OCI-M2 (cell line): ENCODE data around the gene LAMA2.

Source experiments
- DNase-seq: peaks from one replicate; lab custom pipeline; 2025; ENCODE audit not compliant: unreplicated experiment; lab: John Stamatoyannopoulos, UW

The LAMA2 gene

DNA sequence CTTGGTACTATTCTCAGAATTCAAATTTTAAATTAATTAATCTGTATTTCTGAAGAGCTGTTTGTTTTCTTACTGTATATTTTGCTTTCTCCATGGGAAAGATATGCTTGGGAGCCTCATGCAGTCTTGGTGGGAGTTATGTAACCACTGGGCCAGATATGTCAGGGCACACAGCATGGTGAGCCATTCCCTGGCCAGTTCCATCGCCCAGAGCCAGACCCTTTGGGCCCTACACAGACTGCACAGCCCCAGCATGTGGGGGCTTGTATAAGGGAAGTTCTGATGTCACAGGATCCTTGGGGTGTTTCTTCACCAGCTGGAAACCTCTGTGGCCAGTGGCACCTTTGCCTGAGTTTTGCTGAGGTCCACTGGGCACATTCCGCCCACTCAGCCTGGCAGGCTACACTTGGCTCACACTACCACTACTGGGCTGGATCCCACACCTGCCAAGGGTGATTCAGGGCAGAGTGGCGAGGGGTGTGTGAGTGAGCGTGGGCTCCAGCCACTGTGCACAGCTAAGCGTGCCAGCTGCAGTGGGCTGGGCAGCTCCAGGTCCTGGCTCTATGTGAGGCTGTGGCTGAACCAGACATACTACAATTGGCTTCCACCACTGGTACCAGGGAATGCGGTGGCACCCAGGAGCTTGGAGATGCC, 533.5 kb downstream of the LAMA2 start:
- no peak for DNase-seq

DNA sequence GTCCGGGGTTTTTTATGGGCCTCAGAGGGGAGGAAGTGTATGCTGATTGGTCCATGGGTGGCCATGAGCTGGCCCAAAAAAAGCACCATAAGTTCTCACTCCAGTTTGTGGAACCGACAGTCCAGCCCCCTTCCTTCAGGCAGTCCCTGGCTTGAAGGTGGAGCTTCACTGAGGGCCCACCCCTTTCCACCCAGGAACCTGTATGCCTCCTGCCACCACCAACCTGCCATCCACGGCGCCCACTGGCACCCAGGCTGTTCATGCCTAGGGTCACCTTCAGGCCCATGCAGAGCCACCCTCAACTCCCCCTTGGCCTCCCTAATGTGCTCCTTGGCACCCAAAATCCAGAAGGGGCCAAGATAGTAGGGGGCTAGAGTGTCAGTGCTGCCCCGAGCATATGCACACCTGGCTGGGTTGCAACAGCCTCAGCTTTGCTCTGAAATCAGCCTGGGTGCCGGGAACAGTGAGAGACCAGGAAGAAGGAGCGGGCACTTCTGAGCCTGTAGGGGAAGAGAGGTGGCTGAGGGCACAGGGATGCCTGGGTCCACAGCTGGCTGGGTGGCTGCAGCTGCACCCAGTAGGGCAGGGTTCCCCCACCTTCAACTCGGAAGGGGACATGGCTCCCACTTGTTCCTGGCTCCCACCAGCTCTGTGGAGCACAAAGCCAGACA, 534.6 kb downstream of the LAMA2 start:
- no peak for DNase-seq

DNA sequence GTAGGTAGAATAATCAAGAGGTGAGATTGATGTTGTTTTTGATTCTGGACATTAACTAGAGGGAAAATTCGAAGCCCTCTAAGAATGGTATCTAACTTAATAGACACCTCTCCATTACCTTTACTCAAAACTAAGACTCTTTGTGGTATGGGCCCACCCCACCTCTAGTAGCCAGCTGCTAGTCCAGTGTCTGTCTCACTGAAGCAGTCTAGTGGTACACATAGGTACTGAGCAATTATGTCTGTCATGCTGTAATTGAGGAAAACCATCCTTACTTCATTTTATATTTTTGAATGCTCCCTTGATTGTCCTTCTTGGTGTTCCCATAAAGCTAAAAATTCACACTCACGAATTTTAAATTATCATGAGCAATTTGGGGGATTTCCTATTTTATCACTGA, 536.4 kb downstream of the LAMA2 start:
- no peak for DNase-seq

DNA sequence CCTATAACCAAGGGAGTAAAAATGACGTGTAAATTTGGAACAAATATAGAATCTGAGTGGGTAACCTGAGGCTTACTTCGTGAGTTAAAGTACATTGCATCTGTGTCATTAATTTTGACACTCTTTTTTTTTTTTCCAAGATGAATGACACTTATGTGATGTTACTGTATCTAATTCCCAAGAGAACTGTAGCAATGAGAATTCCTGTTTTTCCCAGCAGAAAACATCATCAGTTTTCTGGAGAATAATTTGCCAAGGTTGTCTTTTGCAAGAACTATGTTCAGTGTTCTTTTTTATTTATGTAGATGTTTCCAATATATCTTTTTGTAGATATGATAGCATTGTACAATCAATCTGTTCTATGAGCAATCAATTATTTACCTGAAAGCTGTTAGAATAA, 543.4 kb downstream of the LAMA2 start:
- no peak for DNase-seq

DNA sequence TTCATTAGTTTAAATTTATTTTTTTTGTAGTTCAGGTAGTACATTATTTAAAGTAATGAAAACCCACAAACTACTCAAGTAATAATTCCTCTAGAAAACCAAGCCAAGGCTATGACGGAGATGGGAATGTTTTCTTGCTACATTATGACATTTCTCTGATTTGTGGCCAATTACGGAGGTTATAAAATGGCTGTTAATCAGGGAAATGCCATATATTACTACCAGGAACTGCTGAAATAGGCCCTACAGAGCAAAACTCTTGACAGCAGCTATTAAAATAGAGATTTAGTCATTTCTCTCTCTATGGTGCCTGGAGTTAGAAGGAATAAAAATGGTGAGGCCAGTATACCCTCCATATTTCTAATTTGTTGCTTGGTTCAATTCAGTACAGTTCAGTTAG, 547.0 kb downstream of the LAMA2 start:
- no peak for DNase-seq

DNA sequence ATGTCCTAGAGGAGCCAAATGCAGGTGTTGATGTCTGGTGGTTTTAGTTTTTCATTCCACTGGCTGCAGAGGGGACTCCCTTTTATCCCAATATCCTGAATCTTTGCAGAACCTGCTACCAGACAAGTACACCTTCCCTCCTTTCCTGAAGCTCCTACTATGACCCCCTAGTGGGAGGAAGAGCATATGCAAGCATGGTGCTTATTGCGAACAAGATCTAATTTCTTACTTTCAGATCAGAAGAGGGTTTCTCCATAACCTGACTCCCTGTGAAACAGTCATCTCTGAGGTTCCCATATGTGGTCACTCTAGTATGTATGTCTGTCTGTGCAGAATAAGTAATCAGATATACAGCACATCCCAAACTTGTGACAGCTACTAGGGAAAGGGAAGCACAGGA, 549.8 kb downstream of the LAMA2 start:
- DNase-seq, result no peak

DNA sequence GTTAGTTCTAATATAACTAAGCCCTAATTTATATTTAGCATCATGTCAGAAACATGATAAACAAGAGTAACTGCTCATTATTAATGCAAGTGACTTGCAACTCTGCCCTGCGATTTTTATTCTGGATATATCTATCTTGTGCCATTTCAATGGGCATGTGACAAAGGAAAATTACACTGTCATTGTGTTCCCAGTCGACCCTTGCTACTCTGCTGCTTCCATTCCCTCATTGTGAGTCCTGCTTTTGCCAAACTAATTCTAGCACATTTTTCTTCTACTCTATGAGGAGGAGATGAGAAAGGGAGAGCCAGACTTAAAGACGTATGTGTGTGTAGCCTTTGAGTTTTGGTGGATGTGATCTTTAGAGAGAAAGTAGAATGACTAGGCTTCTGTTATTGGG, 551.2 kb downstream of the LAMA2 start:
- DNase-seq, result no peak

DNA sequence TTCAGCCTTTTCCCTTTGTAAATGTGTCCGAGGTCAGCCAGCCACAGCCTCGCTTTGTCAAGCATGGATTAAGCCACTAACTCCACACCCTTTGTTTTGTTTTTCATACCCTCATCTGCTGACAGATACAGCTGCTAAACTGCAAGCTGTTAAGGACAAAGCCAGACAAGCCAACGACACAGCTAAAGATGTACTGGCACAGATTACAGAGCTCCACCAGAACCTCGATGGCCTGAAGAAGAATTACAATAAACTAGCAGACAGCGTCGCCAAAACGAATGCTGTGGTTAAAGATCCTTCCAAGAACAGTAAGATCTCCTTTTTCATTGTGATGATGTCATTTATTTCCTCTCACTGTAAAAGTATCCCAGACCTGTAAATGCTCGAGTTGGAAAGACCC, 557.8 kb downstream of the LAMA2 start:
- peak; percentile 38 for DNase-seq

DNA sequence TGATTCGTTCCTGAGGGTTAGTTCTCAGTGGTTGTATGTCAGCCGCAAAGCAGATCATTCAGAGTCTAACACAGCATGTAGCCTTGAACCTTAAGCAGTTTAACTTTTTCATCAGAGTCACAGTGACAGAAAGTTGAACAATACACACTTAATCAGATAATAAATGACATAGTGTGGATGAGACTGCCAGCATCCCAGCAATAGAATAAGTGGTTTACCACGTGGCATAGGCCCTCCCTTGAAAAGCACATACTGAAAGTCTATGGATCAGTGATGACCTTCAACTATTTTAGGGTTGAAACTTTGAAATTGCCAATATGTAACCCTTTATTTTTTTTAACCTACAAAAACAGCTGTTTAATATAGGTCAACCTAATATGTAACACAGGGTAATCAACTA, 561.7 kb downstream of the LAMA2 start:
- DNase-seq, result no peak

DNA sequence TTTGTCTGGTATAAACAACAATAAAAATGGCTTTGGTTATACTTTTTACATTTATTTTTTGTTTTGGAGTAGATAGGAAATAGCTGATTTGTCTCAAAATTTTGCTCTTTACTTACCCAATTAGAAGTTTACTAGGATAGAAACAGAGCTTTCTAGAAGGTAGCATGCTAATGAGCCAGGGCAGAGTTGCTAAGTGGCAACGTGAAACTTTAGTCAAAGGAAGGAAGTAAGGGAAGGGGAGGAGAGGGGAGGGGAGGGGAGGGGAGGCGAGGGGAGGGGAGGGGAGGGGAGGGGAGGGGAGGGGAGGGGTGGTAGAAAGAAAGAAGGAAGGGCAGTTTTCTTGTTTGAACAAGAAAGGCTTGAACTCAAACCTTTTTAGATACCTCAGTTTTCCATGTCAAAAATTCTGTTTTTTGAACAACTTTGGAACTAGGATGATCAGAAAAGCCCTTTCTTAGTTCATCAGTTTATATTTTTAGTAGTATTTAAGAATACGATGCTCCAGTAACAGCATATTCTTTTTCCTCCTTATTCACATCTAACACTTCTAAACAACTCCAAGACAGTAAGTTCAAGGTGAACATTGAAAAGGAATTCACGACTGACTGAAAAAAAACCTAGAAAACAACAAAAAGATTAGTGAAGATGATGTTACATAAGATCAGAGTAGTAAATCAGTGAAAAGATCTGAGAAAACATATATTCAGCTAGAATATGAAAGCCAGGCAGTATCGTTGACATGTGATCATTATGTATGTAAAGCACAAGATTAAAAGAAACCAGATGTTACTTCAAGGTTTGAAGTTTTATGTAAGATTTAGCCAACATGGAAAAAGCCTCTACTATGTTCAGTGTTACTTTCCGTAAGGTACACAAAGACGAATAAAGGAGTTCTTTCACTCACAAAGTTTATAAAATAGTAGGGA, 563.6 kb downstream of the LAMA2 start:
- DNase-seq, result no peak

DNA sequence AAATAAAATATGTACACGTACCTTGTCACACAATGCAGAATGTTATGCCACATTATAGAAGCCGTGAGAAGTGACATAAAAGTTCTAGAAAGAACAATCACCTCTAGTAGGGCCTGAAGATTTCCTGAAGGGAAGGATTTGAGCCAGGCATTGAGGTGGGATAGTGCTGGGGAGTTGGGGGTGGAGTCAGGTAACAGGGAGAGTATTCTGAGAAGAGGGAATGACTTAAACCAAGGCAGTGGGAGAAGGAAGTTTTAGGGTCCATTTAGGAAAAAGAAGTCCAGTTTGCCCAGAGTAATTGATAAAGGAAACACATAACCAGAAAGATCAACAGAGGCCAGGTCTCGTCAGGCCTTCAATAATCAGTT, 564.2 kb downstream of the LAMA2 start:
- no peak for DNase-seq

DNA sequence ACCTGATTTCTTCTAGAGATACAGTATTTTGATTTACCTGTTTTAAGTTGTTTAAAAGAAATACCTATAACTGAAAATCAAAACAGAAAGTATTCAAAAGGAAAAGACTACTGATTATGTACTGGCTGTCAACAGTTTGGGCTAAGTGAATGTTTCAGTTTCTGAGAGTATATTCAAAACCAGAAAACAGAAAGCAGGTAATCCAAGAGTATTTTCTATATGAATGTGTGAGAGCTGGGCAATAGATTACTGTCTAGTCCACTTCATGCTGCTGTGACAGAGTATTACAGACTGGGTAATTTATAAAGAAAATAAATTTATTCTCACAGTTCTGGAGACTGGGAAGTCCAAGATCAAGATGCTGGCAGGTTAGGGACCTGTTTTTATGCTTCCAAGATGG, 566.0 kb downstream of the LAMA2 start:
- no peak for DNase-seq

DNA sequence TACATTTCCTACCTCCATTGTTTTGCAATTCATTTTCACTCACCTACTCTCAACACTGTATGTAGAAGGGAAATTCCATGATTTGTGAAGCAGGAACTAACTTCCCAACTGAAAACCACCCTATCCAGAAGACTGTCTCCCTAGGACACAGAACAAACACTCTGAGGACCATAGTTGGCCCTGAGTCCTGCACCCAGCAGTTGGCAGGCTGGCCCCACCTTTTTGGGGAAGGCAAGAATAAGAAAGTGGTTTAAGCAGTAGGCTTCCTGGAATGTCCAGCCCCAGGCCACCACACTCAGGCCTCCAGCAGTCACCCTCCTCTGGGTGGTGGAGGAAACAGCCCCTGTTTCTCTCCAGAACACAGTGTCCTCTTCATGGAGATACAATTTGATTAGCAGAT, 568.2 kb downstream of the LAMA2 start:
- no peak for DNase-seq

DNA sequence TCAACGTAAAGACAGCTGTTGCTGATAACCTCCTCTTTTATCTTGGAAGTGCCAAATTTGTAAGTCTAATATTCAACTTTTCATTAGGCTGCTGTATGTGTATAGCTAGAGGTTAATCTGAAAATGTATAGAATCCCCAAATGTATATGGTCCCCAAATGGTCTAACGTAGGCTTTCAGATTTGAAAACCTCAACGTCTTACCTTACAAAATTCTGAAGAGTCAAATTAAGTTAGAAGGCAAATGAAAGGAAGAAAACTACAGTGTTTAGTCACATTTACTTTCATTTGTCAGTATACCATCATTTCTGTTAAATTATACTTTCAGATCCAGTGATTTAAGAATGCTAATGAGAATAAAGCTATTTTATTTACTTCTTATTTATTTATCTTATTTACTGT, 570.1 kb downstream of the LAMA2 start:
- DNase-seq, result no peak

DNA sequence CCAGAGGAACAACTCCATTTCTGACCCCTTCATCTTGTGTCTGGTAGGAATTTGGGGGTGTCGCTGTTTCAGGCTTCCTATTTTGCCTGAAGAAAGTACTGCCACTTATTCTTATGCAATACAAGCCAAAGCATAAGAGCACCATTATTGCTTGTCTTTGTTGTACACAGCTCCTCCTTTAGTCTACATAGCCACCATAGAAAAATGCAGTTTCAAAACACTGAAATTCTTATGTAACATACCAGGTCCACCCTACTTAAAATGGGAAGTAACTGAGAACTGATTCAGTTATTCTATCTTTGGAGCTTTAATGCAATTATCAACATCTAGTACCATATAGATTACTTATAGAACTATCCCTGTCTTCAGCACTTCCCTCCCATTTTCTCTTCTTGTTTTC, 571.5 kb downstream of the LAMA2 start:
- DNase-seq, result no peak

DNA sequence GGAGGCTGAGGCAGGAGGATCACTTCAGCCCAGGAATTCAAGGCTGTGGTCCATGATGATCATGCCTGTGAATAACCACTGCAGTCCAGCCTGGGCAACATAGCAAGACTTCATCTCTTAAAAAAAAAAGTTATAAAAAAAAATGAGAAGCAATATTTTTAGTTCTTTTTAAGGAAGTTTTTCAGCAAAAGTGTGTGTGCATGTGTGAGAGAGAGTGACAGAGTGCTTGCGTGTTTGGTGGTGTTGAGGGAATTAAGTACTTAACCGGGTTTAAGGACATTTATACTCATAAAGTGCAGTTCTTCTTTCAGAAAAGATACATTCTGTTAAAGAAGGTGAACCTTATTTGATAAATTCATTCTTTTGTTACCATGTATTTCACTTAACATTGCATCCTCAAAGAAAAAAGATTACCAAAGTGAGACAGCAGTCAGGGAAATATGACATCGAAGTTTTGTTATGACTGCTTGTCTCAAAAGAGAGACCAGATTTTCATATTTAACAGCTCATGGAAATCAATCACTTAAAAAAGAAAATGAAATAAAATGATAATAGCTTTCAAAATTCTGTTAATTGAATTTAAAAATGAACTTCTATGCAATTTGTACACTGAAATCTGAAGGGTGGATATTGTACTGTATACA, 572.3 kb downstream of the LAMA2 start:
- DNase-seq, result no peak

DNA sequence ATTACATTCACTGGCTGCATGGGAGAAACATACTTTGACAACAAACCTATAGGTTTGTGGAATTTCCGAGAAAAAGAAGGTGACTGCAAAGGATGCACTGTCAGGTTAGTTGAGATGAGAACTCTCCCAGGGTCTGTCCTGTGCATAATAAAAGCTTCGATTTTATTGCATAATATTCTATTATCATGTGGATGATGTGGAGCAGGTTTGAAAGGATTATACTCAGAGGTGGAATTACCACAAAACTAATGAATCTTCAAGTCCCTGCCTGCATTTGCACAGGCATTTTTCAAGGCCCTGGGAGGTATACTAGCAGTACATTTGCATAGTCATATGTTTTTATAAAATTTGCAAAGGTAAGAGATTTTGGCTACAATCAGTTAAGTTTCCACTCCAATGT, 577.3 kb downstream of the LAMA2 start:
- DNase-seq, result no peak

DNA sequence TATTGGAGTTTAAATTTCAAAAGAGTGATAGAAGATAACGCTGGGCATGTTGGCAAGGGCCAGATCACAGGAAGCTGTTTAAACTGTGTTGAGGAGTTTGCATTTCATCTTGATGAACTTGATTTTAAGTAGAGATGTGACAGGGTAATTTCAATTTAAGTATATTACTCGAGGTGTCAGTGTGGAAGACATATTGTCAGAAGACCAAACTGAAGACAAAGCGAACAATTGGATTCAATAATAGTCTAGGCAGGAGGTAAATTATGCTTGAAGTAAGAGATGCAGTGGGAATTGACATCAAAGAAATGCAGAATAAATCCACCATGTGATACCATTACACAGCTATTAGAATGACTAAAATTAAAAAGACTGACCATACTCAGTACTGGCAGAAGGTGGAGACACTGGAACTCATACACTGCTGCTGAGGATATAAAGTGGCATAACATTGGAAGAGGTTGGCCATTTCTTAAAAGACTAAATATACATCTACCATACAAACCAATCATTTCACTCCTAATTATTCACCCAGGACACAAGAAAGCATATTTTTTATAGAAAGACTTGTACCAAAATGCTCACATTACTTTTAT, 586.2 kb downstream of the LAMA2 start:
- no peak for DNase-seq

DNA sequence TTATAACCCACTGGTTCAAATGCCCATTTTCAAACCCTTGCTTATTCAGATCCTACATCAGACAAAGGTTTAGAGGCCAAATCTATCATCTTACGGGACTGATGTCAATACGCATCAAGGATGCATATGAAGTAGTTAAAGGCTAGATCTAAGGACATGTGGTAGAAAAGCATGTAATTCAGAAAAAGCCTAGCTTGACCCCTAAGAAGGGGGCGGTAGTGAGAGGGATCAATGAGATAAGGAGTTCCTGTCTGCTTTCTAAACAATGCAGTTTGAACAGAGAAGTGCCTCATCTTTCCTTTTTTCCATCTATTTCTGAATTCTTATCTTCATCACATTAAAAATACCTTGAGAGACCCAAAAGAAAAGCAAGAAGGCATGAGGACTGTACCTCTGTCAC, 589.3 kb downstream of the LAMA2 start:
- DNase-seq, result no peak

DNA sequence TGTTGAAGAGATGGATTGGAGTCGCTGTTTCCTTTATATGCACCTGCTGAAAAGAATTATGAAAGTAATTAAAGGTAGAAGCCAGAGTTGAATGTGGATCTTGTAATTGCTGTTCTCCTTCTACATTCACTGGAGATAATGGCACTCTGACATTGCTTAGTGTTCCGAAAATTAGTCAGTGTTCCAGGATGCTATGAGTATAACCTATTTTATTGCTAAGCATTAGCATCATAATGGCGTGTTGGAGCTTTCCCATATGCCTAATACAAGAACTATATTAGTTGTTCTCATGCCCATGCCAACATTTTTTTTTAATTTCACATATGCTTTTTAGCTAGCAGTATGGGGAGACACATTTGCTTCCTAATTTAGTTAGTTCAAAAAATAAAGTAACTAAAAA, 590.6 kb downstream of the LAMA2 start:
- no peak for DNase-seq
